ENCODE results near the gene NUP214.

DNA sequence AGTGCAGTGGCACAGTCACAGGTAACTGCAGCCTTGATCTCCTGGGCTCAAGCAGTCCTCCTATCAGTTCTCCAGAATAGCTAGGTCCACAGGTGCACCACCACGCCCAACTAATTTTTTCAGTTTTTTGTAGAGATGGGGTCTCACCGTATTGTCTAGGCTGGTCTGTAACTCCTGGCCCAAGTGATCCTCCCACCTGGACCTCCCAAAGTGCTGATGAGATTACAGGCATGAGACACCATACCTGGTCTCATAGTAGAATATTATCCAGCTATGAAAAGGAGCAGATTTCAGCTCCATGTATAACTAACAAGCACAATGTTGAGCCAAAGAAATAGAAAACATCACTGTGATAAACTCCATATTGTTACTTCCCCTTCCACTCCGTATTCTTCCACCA, 81.1 kb downstream of the NUP214 start:
- TF ChIP-seq POLR2A (IDR thresholded peaks at IDR 0.05; ENCODE audit: low read depth, low read length) (no peak), POLR2AphosphoS5 (IDR thresholded peaks at IDR 0.05; ENCODE audit: low read depth, low read length) (no peak), TAF1 (IDR thresholded peaks at IDR 0.05; ENCODE audit: borderline replicate concordance, low read depth, low read length) (no peak)
